DMS53 (cell line): ENCODE data around the gene PNPLA3.
A peak's percentile ranks its signal among the peaks of the same experiment; 100 is the strongest.
"Not testable (repeated sequence)": the region's sequence is repeated elsewhere in the genome, so short reads cannot be mapped to it uniquely, and the experiment has no call there.

Experiments
- DNase-seq: peaks from one replicate; lab custom pipeline; 2025; lab: John Stamatoyannopoulos, UW

The PNPLA3 gene

GRCh38 chr22:43889860-43890253 lies 33.7 kb upstream of the PNPLA3 start:
- peak; percentile 19 for DNase-seq

GRCh38 chr22:43890901-43891331 lies 32.7 kb upstream of the PNPLA3 start:
- peak; percentile 70 for DNase-seq

DNA sequence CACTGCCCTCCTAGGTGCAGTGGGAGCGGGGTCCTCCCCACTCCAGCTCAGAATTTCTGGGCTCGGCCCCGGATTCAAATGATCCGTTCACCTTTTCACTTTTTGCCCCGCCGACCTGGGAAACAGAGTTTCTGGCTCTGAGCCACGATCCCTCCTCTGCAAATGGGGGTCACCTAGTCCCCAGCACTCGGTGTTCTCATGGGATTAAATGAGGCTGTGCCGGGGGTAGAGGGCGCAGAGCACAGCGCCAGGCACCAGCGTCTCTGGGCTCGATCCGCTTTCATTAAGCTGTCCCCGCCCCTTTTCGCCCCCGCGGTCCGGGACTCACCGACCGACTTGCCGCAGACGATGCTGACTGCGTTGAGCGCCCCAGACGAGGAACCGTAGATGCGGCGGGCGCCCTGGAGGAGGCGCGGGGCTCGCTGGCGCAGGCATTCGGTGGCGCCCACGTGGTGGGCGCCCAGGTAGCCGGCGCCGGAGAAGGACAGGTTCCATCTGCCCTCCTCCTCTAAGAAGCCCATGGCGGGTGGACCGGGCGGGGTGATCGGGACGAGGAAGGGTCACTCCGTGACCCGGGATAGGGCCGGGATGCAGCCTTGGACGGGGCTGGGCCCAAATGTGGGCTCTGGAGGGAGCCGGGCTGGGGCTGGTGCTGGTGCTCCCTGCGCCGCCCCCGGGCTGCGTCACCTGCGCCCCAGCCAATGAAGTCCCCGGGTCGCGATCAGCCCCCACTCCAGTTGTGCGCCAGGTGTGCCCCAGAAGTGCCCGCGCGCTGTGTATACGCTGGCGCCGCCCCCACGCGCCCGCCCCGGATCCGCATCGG lies 32.0 kb upstream of the PNPLA3 start, which contains the start of gene PNPLA5:
TSS of gene PNPLA5 (minus strand) at position 654 of the 823 bp plus-strand sequence. CDS start at position 521, 133 bp downstream.
- peak; percentile 76 for DNase-seq

GRCh38 chr22:43892183-43892894 lies 31.3 kb upstream of the PNPLA3 start:
- peak; percentile 21 for DNase-seq

DNA sequence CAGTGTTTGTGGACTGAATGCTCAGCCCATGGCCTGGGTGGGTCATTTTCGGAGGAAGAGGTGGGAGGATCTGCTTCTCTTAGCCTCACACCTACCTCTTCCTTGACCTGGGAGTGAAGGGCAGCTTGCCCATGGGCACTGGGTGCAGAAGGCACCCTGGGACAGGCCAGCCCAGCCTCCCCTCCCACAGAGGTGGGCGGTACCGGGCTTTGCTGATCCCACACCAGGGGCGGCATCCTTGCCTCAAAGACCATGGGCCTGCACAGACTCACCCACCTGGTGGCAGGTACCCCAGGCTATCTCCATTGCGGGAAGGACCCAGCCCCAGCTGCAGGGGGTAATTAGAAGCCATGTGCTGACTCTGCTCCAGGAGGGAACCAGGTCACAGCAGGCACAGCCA lies 30.3 kb upstream of the PNPLA3 start:
- DNase-seq: no peak

DNA sequence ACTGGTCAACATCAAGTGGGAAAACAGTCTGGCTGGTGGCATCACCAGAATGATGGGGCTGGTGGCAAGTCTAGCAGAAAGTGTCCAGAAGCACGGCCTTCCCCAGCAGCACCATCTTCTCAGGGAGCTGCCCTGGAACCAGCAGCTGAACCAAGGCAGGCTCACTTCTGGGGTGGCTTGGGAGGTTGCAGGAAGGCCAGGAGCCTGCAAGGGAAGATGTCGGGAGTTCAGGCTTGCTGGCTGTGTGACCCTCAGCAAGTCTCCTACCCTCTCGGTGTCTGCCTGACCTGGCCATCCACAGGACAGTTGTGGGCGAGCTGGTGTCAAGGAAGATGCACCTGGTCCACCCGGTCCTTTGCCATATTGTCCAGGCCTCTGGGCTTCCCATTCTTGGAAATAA lies 29.5 kb upstream of the PNPLA3 start:
- DNase-seq: no peak

- DNase-seq: no peak
Measured at GRCh38 chr22:43895986-43896645, 27.5 kb upstream of the PNPLA3 start.

- DNase-seq: peak; percentile 52
Measured at GRCh38 chr22:43897751-43898261, 25.8 kb upstream of the PNPLA3 start.

DNA sequence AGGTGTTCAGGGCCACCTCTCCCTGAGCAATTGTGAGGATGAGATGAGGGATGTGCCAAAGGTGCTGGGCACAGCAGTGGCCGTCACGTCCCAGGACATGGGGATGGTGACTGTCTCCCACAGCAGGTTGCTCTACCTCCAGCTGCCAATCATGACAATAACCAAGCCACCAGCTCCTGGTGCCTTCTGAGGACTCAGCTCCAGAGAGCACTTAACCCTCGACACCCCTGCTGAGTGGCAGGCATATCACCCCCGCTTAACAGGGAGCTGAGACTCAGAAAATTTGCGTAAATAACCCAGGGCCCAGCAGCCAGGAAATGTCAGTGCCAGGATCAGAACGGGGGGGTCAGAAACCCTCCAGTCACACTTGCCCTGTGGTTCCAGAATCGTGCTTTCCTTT lies 23.4 kb upstream of the PNPLA3 start:
- no peak for DNase-seq

DNA sequence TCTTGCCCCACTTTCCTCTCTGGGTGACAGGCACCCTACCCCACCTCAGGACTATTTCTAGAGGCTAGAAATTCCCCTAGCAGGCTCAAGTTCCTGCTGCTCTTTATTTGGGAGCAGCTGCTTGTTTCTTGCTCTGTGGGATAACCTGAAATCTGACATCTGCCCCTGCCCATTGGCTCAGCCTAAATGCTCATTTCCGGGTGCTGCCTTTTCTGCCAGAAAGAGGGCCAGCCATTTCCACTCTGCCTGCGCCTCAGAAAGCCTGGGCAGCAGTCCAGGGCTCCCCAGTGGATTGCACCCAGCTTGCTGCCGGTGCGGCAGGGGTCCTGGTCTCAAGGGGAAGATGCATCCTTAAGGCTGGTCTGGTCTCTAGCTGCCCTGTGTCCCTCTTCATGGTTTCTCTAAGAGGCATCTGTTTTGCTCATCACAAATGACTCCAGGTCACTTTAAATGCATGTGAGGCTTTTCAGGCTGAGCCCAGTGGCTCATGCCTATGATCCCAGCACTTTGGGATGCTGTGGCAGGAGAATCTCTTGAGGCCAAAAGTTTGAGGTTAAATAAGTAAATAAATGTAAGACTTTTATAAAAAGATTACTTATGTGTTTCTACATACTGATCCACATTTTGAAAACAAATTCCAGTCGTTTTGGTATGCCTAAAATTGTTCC lies 21.5 kb upstream of the PNPLA3 start:
- DNase-seq: no peak

DNA sequence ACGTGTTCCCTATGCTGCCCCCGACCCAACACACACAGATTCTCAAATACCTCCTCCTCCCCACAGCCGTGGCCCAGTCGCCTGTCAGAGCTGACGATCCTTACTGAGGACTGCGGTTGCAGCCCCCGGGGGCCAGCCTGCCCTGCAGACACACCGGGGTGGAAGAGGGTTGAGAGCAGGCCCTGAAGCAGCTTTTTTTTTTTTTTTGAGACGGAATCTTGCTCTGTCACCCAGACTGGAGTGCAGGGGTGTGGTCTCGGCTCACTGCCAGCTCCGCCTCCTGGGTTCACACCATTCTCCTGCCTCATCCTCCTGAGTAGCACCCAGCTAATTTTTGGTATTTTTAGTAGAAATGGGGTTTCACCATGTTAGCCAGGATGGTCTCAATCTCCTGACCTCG lies 20.6 kb upstream of the PNPLA3 start:
- DNase-seq: not testable (repeated sequence)

- DNase-seq: peak; percentile 39
Measured at GRCh38 chr22:43904412-43904811, 19.2 kb upstream of the PNPLA3 start.

DNA sequence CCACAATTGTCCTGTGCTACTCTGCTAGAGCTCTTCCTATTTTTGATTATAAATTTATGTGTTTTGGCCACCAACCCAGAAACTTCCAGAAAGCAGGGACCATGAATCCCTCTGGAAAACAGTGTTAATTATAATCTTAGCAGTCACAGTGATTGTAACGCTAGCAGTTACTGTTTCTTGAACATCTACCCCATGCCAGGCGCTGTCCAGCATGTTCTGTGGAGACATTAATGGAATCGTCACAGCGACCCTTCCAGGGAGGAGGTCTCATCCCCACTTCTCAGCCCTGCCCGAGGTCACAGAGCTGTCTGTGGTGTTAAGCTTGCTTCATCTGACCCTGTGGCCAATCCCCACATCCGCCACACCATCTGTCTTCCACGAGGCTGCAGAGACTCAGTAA lies 17.9 kb upstream of the PNPLA3 start:
- no peak for DNase-seq

DNA sequence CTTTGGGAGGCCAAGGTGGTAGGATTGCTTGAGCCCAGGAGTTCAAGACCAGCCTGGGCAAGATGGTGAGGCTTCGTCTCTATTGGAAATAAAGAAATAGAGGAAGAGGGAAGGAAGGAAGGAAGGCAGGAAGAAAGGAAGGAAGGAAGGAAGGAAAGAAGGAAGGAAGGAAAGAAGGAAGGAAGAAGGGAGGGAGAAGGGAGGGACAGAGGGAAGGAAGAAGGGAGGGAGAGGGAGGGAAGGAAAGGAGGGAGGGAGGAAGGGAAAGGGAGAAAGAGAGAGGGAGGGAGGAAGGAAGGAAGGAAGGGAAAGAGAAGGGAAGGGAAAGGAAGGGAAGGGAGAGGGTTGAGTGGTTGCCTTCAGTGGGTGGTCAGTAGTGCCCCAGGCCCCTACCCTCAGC lies 13.9 kb upstream of the PNPLA3 start:
- no peak for DNase-seq

GRCh38 chr22:43910178-43910695 lies 13.4 kb upstream of the PNPLA3 start:
- peak; percentile 74 for DNase-seq

- DNase-seq: no peak
Measured at GRCh38 chr22:43911351-43911750, 12.3 kb upstream of the PNPLA3 start.

- no peak for DNase-seq
Measured at GRCh38 chr22:43917521-43917920, 6.1 kb upstream of the PNPLA3 start.

- DNase-seq: no peak
Measured at GRCh38 chr22:43919106-43919973, 4.3 kb upstream of the PNPLA3 start.

- peak; percentile 52 for DNase-seq
Measured at GRCh38 chr22:43921370-43921769, 2.2 kb upstream of the PNPLA3 start.

DNA sequence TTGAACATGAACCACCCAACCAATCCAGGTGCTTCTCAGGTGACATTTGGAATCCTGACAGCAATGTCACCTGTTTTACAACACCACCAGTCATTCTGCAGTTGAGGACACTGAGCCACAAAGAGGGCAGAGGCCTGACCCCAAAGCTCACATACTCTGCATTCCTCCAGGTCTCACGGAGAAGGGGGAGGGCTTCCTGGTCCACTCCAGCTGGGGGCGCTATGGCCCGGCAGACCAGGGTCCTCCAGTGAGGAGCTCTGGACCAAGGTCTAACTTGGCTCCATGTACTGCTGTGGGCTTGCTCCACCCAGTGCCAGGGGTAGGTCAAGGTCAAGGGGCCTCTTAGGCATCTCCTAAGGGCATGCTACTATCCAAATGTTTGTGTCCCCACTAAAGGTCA lies 1.5 kb upstream of the PNPLA3 start:
- DNase-seq: no peak

DNA sequence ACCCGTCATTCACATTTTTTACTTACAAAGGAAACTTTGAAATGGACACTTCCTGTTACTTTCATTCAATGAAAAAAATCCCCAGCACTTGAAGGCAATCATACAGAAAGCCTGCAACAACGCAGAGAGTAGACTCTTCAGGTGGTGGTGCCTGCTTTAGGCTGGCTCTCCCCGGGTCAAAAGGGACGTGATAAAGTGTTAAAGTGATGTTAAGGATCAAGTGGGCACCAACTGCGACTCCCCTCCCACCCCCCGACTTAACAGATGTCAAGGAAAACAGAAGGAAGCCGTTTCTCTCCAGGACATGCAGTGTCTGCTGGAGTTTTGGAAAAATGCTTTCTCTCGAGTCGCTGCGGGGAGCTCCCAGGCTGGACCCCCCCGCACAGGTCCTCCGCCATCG lies 414 bp upstream of the PNPLA3 start:
- peak; percentile 72 for DNase-seq
